ENCODE measurements around the gene NACC1. TPM values are rescaled to one million over a fixed set of nuclear protein-coding genes. Genes with fewer than 3 reads are reported as not detected.

Gene NACC1
- total and polyA plus RNA-seq, 2 donors = 12.8 to 17.5 TPM

DNA sequence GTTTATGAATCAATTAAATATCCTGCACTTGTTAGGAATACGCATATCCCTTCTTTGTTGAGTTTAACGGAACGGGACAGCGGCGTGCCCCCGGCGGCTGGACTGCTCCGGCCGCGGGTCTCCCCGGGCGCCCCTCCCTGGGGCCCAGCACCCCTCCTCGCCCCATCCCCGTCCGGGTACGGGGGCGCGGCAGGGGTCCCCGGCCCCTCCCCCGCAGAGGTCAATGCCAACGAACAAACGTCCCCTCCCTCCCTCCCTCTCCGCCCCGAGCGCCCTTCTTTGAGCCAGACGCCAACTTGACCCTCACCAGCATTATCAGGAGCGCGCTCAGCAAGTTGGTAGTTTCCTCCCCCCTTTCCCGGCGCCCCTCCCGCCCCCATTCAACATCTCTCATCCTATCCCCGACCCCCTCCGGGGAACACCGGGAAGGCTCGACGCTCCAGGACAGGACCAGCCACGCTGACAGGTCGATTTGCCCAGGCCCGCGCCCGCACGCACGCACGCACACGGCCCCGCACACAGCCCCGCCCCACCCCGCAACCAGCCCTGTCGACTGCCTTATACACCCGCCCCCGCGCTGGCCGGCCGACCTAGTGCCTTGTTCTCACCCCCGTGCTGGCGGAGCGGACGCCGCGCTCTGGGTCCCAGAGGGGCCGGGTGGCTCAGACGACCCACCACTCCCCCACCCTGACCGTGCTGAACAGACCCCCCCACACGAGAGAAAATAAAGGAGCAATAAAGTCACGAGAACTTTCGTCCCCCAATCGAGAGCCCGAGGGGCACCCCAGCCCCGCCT, 20.4 kb upstream of the NACC1 start:
- Histone ChIP-seq H3K4me1 (ENCODE audit: control insufficient read depth in 2 of 2, insufficient read depth in 2 of 2, low read length in 2 of 2) (peaks cover 27 to 77% of the 10 kb centered on the region in 2 donors), H3K27ac (ENCODE audit: low read depth in 1 of 2, low read length in 1 of 2) (no peak overlapping the region), H3K27me3 (ENCODE audit: control insufficient read depth in 2 of 2, insufficient read depth in 1 of 2, low read length in 1 of 2) (peaks cover 41 to 95% of the 10 kb centered on the region in 2 donors), H3K9me3 (ENCODE audit: control insufficient read depth in 2 of 2, insufficient read depth in 1 of 2, low read length in 1 of 2) (peaks cover 0 to 8% of the 10 kb centered on the region in 2 donors), H3K4me3 (ENCODE audit: low read length in 2 of 2) (peak overlapping the region in 1 of 2 donors; percentile 81), H3K36me3 (ENCODE audit: control insufficient read depth in 2 of 2, insufficient read depth in 2 of 2, low read length in 1 of 2) (no peaks in the 10 kb centered on the region)
- DNase-seq (ENCODE audit: low read depth in 6 of 9, low spot score in 9 of 9) = no peak
- WGBS = 2% methylated on average over 69 of the region's 69 CpGs

DNA sequence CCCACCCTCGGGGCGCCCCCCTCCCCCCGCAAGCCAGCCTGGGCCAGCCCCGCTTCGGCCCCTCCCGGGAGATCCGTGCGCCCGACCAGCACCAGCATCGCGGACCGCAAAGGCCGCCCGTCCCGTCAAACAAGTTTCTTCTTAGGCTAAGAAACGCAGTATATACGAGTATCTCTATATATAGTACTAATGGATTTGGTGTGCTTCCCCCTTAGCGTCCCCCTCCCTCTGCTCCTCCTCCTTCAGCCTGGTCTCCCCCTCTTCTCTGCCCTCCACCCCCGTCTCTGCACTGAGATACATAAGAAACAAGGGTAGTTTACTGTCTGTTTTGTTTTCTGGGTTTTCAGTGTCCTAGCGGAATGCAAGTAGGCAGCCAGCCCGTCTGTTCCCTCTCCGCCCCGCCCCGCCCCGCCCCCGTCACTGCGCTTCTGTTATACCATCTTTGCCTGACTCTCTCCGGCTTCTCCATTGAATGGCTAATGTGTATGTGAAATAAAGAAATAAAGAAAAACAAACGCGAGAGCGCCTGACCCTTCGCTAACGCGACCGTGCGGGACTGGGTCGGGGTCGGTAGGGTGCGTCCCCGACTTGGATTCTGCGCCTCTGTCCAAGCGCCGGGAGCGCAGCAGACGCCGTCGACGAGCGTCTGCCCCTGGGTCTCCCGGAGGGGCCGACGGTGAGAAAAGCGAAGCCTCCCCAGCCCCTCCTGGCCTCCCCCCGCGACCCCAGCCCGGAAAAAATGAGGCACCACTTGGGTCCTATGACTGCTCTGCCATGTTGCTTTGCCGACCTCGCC, 19.6 kb upstream of the NACC1 start:
- Histone ChIP-seq H3K36me3 (ENCODE audit: control insufficient read depth in 2 of 2, insufficient read depth in 2 of 2, low read length in 1 of 2) (no peaks in the 10 kb centered on the region), H3K27ac (ENCODE audit: low read depth in 1 of 2, low read length in 1 of 2) (peak overlapping the region; percentile 29 to 77), H3K4me3 (ENCODE audit: low read length in 2 of 2) (peak overlapping the region; percentile 52 to 81), H3K4me1 (ENCODE audit: control insufficient read depth in 2 of 2, insufficient read depth in 2 of 2, low read length in 2 of 2) (peaks cover 34 to 85% of the 10 kb centered on the region in 2 donors), H3K27me3 (ENCODE audit: control insufficient read depth in 2 of 2, insufficient read depth in 1 of 2, low read length in 1 of 2) (peaks cover 41 to 95% of the 10 kb centered on the region in 2 donors), H3K9me3 (ENCODE audit: control insufficient read depth in 2 of 2, insufficient read depth in 1 of 2, low read length in 1 of 2) (peaks cover 0 to 8% of the 10 kb centered on the region in 2 donors)
- DNase-seq (ENCODE audit: low read depth in 6 of 9, low spot score in 9 of 9) = peak in 2 of 9 donors; percentile 47 to 75
- WGBS = 4% methylated on average over 58 of the region's 58 CpGs

DNA sequence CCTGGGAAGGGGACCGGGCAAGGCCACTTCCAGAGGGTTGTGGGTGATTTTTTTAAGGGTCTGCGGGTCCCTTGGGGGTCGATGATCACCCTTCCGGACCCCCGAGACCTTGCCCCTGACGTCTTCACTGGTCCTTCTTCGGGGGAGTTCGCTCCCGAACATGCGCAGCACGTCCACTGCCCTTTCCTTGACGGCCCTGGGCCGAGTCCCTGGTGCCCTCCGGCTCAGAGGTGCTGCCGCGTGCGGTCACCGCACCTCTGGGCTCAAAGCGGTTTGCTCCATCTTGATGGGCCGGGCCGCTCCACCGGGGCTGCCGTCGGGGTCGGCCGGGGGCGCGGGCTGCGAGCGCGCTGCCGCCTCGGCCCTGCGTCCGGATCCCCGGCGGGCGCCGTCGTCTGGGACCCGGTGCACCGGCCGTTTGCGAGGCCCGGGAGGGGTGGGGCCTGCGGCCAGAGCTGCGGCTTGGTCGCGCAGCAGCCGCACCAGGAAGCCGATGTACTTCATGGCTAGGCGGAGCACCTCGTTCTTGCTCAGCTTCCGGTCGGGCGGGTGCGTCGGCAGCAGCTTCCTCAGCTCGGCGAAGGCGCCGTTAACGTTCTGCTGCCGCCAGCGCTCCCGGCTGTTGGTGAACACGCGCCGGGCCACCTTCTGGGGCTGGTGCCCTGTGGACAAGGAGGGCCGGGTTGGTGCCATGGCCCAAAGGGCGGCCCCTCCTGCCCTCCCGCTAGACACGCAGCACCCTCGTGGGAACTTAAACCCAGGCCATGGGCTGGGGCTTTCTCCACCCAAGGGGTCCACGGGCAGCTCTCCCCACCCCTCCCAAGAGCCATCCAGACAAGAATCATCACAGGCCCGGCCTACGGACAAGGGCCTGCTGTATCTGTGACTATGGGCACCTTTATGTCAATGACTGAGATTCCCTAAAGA, 18.7 kb upstream of the NACC1 start:
- 4% methylated on average over 77 of the region's 77 CpGs for WGBS
- DNase-seq (ENCODE audit: low read depth in 6 of 9, low spot score in 9 of 9) = peak in 5 of 9 donors; percentile 61 to 88 (median 76)
- H3K4me1 ChIP-seq (ENCODE audit: control insufficient read depth in 2 of 2, insufficient read depth in 2 of 2, low read length in 2 of 2) = peaks cover 38 to 85% of the 10 kb centered on the region in 2 donors
- no peaks in the 10 kb centered on the region for H3K36me3 ChIP-seq (ENCODE audit: control insufficient read depth in 2 of 2, insufficient read depth in 2 of 2, low read length in 1 of 2)
- H3K27ac ChIP-seq (ENCODE audit: low read depth in 1 of 2, low read length in 1 of 2) = peak overlapping the region; percentile 77 to 88
- H3K27me3 ChIP-seq (ENCODE audit: control insufficient read depth in 2 of 2, insufficient read depth in 1 of 2, low read length in 1 of 2) = peaks cover 40 to 88% of the 10 kb centered on the region in 2 donors
- peaks cover 0 to 8% of the 10 kb centered on the region in 2 donors for H3K9me3 ChIP-seq (ENCODE audit: control insufficient read depth in 2 of 2, insufficient read depth in 1 of 2, low read length in 1 of 2)
- peak overlapping the region; percentile 52 to 81 for H3K4me3 ChIP-seq (ENCODE audit: low read length in 2 of 2)

DNA sequence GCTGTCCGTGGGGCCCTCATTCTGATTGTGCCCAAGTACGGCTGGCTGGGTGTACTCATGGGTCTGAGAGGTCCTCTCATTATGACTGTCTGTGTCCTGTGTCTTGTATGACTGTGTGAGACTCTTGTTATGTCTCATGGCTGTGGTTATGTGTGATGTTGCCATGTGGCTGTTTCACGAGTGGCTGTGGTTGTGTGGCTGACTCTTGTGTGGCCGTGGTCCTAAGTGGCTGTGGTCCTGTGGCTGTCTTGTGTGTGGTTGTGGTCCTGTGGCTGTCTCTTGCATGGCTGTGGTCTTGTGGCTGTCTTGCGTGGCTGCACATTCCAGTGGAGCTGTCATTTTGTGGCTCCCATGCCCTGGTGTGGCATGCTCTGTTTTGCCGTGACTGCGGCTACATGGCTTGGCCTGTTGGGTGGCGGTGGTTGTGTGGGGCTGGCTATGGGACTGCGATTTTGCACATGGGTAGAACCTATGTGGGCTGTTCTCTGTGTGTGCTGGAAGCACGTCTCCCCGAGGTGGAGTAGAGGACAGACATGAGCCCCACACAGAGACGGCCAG, 18.0 kb upstream of the NACC1 start:
- Histone ChIP-seq H3K4me1 (ENCODE audit: control insufficient read depth in 2 of 2, insufficient read depth in 2 of 2, low read length in 2 of 2) (peaks cover 37 to 85% of the 10 kb centered on the region in 2 donors), H3K4me3 (ENCODE audit: low read length in 2 of 2) (peak overlapping the region; percentile 52 to 81), H3K27ac (ENCODE audit: low read depth in 1 of 2, low read length in 1 of 2) (peak overlapping the region; percentile 77 to 88), H3K9me3 (ENCODE audit: control insufficient read depth in 2 of 2, insufficient read depth in 1 of 2, low read length in 1 of 2) (peaks cover 0 to 8% of the 10 kb centered on the region in 2 donors), H3K27me3 (ENCODE audit: control insufficient read depth in 2 of 2, insufficient read depth in 1 of 2, low read length in 1 of 2) (peaks cover 32 to 80% of the 10 kb centered on the region in 2 donors), H3K36me3 (ENCODE audit: control insufficient read depth in 2 of 2, insufficient read depth in 2 of 2, low read length in 1 of 2) (no peaks in the 10 kb centered on the region)
- 34% methylated on average over 12 of the region's 12 CpGs for WGBS
- peak in 1 of 9 donors; percentile 70 for DNase-seq (ENCODE audit: low read depth in 6 of 9, low spot score in 9 of 9)

- Histone ChIP-seq H3K4me3 (ENCODE audit: low read length in 2 of 2) (peak overlapping the region in 1 of 2 donors; percentile 30), H3K9me3 (ENCODE audit: control insufficient read depth in 2 of 2, insufficient read depth in 1 of 2, low read length in 1 of 2) (peaks cover 0 to 8% of the 10 kb centered on the region in 2 donors), H3K36me3 (ENCODE audit: control insufficient read depth in 2 of 2, insufficient read depth in 2 of 2, low read length in 1 of 2) (no peaks in the 10 kb centered on the region), H3K27me3 (ENCODE audit: control insufficient read depth in 2 of 2, insufficient read depth in 1 of 2, low read length in 1 of 2) (peaks cover 24 to 71% of the 10 kb centered on the region in 2 donors), H3K4me1 (ENCODE audit: control insufficient read depth in 2 of 2, insufficient read depth in 2 of 2, low read length in 2 of 2) (peaks cover 33 to 78% of the 10 kb centered on the region in 2 donors), H3K27ac (ENCODE audit: low read depth in 1 of 2, low read length in 1 of 2) (peak overlapping the region in 1 of 2 donors; percentile 26)
- 28% methylated on average over 18 of the region's 18 CpGs for WGBS
- peak in 1 of 9 donors; percentile 39 for DNase-seq (ENCODE audit: low read depth in 6 of 9, low spot score in 9 of 9)
Measured at GRCh38 chr19:13100841-13101589, 17.0 kb upstream of the NACC1 start.

DNA sequence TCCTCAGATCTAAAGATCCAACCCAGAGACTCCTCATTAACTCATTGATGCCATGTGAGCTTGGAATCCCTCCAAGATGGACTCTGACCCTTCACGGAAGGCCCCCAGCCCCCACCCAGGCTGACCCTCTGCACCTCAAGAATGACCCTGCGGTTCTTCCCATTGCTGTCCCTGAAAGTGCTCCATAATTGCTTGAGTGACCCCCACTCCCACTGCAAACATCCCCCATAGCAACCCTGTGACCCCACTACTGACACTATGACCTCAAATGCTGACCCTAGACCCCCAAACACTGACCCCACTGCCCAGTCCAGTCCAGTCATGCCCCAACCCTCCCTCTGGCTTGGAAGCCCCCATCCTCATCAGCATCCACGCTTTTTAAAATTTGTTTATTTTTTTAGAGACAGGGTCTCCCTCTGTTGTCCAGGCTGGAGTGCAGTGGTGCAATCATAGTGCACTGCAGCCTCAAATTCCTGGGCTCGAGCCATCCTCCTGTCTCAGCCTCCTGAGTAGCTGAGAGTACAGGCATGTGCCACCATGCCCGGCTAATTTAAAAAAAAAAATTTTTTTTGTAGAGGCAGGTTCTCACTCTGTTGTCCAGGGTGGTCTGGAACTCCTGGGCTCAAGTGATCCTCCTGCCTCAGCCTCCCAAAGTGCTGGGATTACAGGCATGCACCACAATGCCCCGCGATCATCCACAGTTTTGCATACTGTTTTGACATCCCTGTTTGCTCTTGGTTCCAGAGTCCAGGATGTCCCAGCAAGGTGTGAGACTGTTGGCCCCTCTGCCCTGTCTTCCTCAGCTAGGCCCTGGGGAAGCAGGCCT, 16.3 kb upstream of the NACC1 start:
- Histone ChIP-seq H3K9me3 (ENCODE audit: control insufficient read depth in 2 of 2, insufficient read depth in 1 of 2, low read length in 1 of 2) (peaks cover 0 to 4% of the 10 kb centered on the region in 2 donors), H3K27ac (ENCODE audit: low read depth in 1 of 2, low read length in 1 of 2) (peak overlapping the region; percentile 20 to 47), H3K36me3 (ENCODE audit: control insufficient read depth in 2 of 2, insufficient read depth in 2 of 2, low read length in 1 of 2) (no peaks in the 10 kb centered on the region), H3K4me3 (ENCODE audit: low read length in 2 of 2) (peak overlapping the region; percentile 30 to 42), H3K27me3 (ENCODE audit: control insufficient read depth in 2 of 2, insufficient read depth in 1 of 2, low read length in 1 of 2) (peaks cover 18 to 63% of the 10 kb centered on the region in 2 donors), H3K4me1 (ENCODE audit: control insufficient read depth in 2 of 2, insufficient read depth in 2 of 2, low read length in 2 of 2) (peaks cover 33 to 73% of the 10 kb centered on the region in 2 donors)
- no peak for DNase-seq (ENCODE audit: low read depth in 6 of 9, low spot score in 9 of 9)
- 27% methylated on average over 7 of the region's 7 CpGs for WGBS

GRCh38 chr19:13102416-13102665, 15.7 kb upstream of the NACC1 start:
- peaks cover 33 to 72% of the 10 kb centered on the region in 2 donors for H3K4me1 ChIP-seq (ENCODE audit: control insufficient read depth in 2 of 2, insufficient read depth in 2 of 2, low read length in 2 of 2)
- H3K27me3 ChIP-seq (ENCODE audit: control insufficient read depth in 2 of 2, insufficient read depth in 1 of 2, low read length in 1 of 2) = peaks cover 15 to 58% of the 10 kb centered on the region in 2 donors
- H3K4me3 ChIP-seq (ENCODE audit: low read length in 2 of 2) = peak overlapping the region; percentile 30 to 42
- H3K27ac ChIP-seq (ENCODE audit: low read depth in 1 of 2, low read length in 1 of 2) = peak overlapping the region; percentile 47 to 69
- 6% methylated on average over 7 of the region's 7 CpGs for WGBS
- DNase-seq (ENCODE audit: low read depth in 6 of 9, low spot score in 9 of 9) = no peak
- no peaks in the 10 kb centered on the region for H3K36me3 ChIP-seq (ENCODE audit: control insufficient read depth in 2 of 2, insufficient read depth in 2 of 2, low read length in 1 of 2)
- H3K9me3 ChIP-seq (ENCODE audit: control insufficient read depth in 2 of 2, insufficient read depth in 1 of 2, low read length in 1 of 2) = peaks cover 0 to 4% of the 10 kb centered on the region in 2 donors
